HepG2 (cell line): Measurements from ENCODE around the gene SNIP1. TPM values are rescaled to one million over a fixed set of nuclear protein-coding genes. Genes with fewer than 3 reads are reported as not detected.

Experiments
- AGO2 ChIP-seq: fragments of 200-400 bp; formaldehyde crosslinking; optimal IDR thresholded peaks from 2 replicates; pipeline ENCODE3; 2017; ENCODE audit warnings: mild to moderate bottlenecking, low read depth, low read length, moderate library complexity
- AKAP8 ChIP-seq: sonication (generic); formaldehyde crosslinking; IDR thresholded peaks from 2 replicates; pipeline ENCODE4 v1.5.1; 2020; ENCODE audit warnings: mild to moderate bottlenecking, missing genetic modification reagents
- ARHGAP35 ChIP-seq: sonication (generic); formaldehyde crosslinking; IDR thresholded peaks from 2 replicates; pipeline ENCODE4 v1.9.0; 2022; ENCODE audit warnings: mild to moderate bottlenecking, inconsistent platforms, moderate library complexity, missing genetic modification reagents, borderline replicate concordance
- GPBP1L1 ChIP-seq: sonication (generic); formaldehyde crosslinking; IDR thresholded peaks from 2 replicates; pipeline ENCODE4 v1.5.0; 2020; ENCODE audit warnings: mild to moderate bottlenecking, missing genetic modification reagents
- HIVEP1 ChIP-seq: sonication (generic); formaldehyde crosslinking; IDR thresholded peaks from 2 replicates; pipeline ENCODE4 v1.4.0; 2020; ENCODE audit warnings: mild to moderate bottlenecking, missing genetic modification reagents
- IRF2 ChIP-seq: IDR thresholded peaks from 2 replicates; pipeline ENCODE4 v1.6.1; 2018; ENCODE audit warnings: missing genetic modification reagents, missing compliant biosample characterization
- MIER2 ChIP-seq: IDR thresholded peaks from 2 replicates; pipeline ENCODE4 v1.6.1; 2016; ENCODE audit warnings: missing biosample characterization, missing genetic modification reagents
- NCOA5 ChIP-seq: sonication (generic); formaldehyde crosslinking; IDR thresholded peaks from 2 replicates; pipeline ENCODE4 v1.4.0; 2020; ENCODE audit warnings: missing genetic modification reagents
- NFE2L1 ChIP-seq: sonication (generic); formaldehyde crosslinking; IDR thresholded peaks from 2 replicates; pipeline ENCODE4 v1.4.0; 2020; ENCODE audit warnings: missing genetic modification reagents, mild to moderate bottlenecking, borderline replicate concordance
- REXO4 ChIP-seq: sonication (generic); formaldehyde crosslinking; IDR thresholded peaks from 2 replicates; pipeline ENCODE4 v1.8.0; 2022; ENCODE audit warnings: missing genetic modification reagents, mild to moderate bottlenecking, borderline replicate concordance
- RNF219 ChIP-seq: sonication (generic); formaldehyde crosslinking; IDR thresholded peaks from 2 replicates; pipeline ENCODE4 v1.5.0; 2020; ENCODE audit warnings: mild to moderate bottlenecking, missing genetic modification reagents
- SMAD9 ChIP-seq: sonication (generic); formaldehyde crosslinking; IDR thresholded peaks from 2 replicates; pipeline ENCODE4 v1.5.1; 2020; ENCODE audit warnings: mild to moderate bottlenecking, missing genetic modification reagents
- TARDBP ChIP-seq: sonication (generic); formaldehyde crosslinking; IDR thresholded peaks from 2 replicates; pipeline ENCODE4 v1.8.0; 2022; ENCODE audit warnings: mild to moderate bottlenecking, missing genetic modification reagents
- ZC3H4 ChIP-seq: sonication (generic); formaldehyde crosslinking; IDR thresholded peaks from 2 replicates; pipeline ENCODE4 v1.4.0; 2020; ENCODE audit warnings: missing genetic modification reagents, borderline replicate concordance
- ZMYM4 ChIP-seq: sonication (generic); formaldehyde crosslinking; IDR thresholded peaks from 2 replicates; pipeline ENCODE4 v1.8.1; 2023; ENCODE audit warnings: mild to moderate bottlenecking, missing genetic modification reagents
- ZNF496 ChIP-seq: sonication (generic); formaldehyde crosslinking; IDR thresholded peaks from 2 replicates; pipeline ENCODE4 v1.8.1; 2023; ENCODE audit warnings: mild to moderate bottlenecking, moderate library complexity, missing genetic modification reagents; ENCODE audit not compliant: insufficient replicate concordance
- ZNF550 ChIP-seq: sonication (generic); formaldehyde crosslinking; IDR thresholded peaks from 2 replicates; pipeline ENCODE4 v1.4.0; 2020; ENCODE audit warnings: mild to moderate bottlenecking, missing genetic modification reagents, borderline replicate concordance
- ZNF567 ChIP-seq: sonication (generic); formaldehyde crosslinking; IDR thresholded peaks from 2 replicates; pipeline ENCODE4 v1.8.1; 2023; ENCODE audit warnings: mild to moderate bottlenecking, missing genetic modification reagents, borderline replicate concordance
- ZNF574 ChIP-seq: sonication (generic); formaldehyde crosslinking; IDR thresholded peaks from 2 replicates; pipeline ENCODE4 v1.4.0; 2020; ENCODE audit warnings: missing genetic modification reagents
- ZNF747 ChIP-seq: sonication (generic); formaldehyde crosslinking; IDR thresholded peaks from 2 replicates; pipeline ENCODE4 v1.8.1; 2023; ENCODE audit warnings: missing genetic modification reagents, mild to moderate bottlenecking, borderline replicate concordance
- ZNF773 ChIP-seq: sonication (generic); formaldehyde crosslinking; IDR thresholded peaks from 2 replicates; pipeline ENCODE4 v1.4.0; 2020; ENCODE audit warnings: missing genetic modification reagents, borderline replicate concordance
- ZNF879 ChIP-seq: sonication (generic); formaldehyde crosslinking; IDR thresholded peaks from 2 replicates; pipeline ENCODE4 v1.8.1; 2023; ENCODE audit warnings: missing genetic modification reagents
- polyA plus RNA-seq, 8 experiments: library from polyadenylated mRNA; depleted of rRNA in 3 of 8; stranded (reverse) in 7 of 8; unstranded in 1 of 8; fragments of >200 nt; fragmentation: Illumina TruSeq in 4 of 8; extraction: Trizol in 4 of 8; gene quantifications; 2 replicates each; pipeline versions ENCODE4 v1.2.1 to v1.2.3, GENCODE V29; 2011 to 2016; ENCODE audit warnings: low read depth in 4 of 8, missing spikeins in 1 of 8, mixed read lengths in 1 of 8; ENCODE audit not compliant: insufficient read depth in 1 of 8
- total RNA-seq, 5 experiments: library from RNA; depleted of rRNA; stranded (reverse); fragments of >200 nt; fragmentation: Illumina TruSeq; extraction: Trizol; gene quantifications; 2 replicates each; pipeline ENCODE4 v1.2.3, GENCODE V29; 2016; ENCODE audit warnings: low read depth in 1 of 5
- TF ChIP-seq, protein P1 (sequence below): sonication (generic); formaldehyde crosslinking; IDR thresholded peaks from 2 replicates; pipeline ENCODE4 v1.9.0; 2021; ENCODE audit warnings: missing genetic modification reagents, borderline replicate concordance

The SNIP1 gene
- total and polyA plus RNA-seq, 2 of the 13 experiments (the other 11 are each of a cell fraction or from before 2014, with no cell fraction given): 5.5 to 11.2 TPM

DNA sequence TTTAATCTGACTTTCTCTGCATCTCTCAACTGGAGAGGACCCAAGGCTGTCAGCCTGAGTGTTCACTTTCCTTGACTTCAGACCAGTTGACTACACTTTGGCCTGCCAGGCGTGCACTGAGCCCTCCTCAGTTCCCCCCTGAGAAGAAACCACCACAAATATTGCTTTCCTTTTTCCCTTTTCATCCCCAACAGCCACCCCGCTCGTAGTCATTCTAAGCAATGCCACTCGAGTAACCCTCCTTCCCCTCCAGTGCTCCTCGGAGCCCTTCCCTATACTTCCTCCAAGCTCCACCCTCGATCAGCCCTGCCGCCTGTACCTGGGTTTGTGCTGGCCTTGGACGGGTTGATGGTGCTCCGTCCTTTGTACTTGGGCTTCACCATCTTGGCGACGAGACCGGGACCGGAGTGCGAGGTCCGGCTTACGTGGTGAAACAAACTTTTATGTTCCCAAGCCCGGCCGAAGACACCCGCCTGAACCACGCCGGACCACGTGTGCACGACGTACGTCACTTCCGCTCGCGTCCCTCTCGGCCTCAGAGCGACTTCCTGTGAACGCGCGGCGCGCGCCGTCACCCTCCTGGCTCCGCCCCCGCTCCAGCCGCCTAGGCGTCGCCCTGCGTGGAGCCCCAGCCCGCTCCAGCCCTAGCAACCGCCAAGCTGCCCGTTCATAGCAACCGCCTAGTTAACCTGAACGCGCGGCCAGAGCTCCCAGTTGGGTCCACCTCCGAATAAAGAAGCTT, 41.5 kb upstream of the SNIP1 start, which contains the start of gene GNL2 (continued):
- TF ChIP-seq ZNF496 (CRISPR knock-in tag) (no peak), ZNF879 (CRISPR knock-in tag) (no peak), RNF219 (no peak), IRF2 (CRISPR knock-in tag) (peak; percentile 49; the same call in 1 of the 2 replicates), AKAP8 (CRISPR knock-in tag) (no peak), MIER2 (CRISPR knock-in tag) (no peak), ZNF747 (no peak; the same call in 1 of the 2 replicates), NCOA5 (CRISPR knock-in tag) (no peak), GPBP1L1 (CRISPR knock-in tag) (no peak), ZNF574 (CRISPR knock-in tag) (peak; percentile 79), ZNF773 (CRISPR knock-in tag) (no peak), SMAD9 (CRISPR knock-in tag) (no peak), ZNF550 (CRISPR knock-in tag) (0 out of 2 replicates have a peak, but pooled peaks have one; percentile 41), ARHGAP35 (CRISPR knock-in tag) (no peak; the same call in 1 of the 2 replicates), ZC3H4 (no peak), REXO4 (CRISPR knock-in tag) (no peak), TARDBP (peak; percentile 67; the same call in 1 of the 2 replicates), ZMYM4 (CRISPR knock-in tag) (peak; percentile 60), ZNF567 (CRISPR knock-in tag) (no peak), HIVEP1 (CRISPR knock-in tag) (peak; percentile 83), NFE2L1 (CRISPR knock-in tag) (peak; percentile 25; the same call in 1 of the 2 replicates), AGO2 (no peak)
- TF ChIP-seq, protein P1, sequence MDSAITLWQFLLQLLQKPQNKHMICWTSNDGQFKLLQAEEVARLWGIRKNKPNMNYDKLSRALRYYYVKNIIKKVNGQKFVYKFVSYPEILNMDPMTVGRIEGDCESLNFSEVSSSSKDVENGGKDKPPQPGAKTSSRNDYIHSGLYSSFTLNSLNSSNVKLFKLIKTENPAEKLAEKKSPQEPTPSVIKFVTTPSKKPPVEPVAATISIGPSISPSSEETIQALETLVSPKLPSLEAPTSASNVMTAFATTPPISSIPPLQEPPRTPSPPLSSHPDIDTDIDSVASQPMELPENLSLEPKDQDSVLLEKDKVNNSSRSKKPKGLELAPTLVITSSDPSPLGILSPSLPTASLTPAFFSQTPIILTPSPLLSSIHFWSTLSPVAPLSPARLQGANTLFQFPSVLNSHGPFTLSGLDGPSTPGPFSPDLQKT (CRISPR knock-in tag): no peak
